GM19238 (cell line): ENCODE data around the gene DGKG.

Experiments used
- DNase-seq: peaks from one replicate; pipeline ENCODE4 v3.0.0; 2011; ENCODE audit warnings: low spot score; ENCODE audit not compliant: insufficient read length

Gene DGKG

DNA sequence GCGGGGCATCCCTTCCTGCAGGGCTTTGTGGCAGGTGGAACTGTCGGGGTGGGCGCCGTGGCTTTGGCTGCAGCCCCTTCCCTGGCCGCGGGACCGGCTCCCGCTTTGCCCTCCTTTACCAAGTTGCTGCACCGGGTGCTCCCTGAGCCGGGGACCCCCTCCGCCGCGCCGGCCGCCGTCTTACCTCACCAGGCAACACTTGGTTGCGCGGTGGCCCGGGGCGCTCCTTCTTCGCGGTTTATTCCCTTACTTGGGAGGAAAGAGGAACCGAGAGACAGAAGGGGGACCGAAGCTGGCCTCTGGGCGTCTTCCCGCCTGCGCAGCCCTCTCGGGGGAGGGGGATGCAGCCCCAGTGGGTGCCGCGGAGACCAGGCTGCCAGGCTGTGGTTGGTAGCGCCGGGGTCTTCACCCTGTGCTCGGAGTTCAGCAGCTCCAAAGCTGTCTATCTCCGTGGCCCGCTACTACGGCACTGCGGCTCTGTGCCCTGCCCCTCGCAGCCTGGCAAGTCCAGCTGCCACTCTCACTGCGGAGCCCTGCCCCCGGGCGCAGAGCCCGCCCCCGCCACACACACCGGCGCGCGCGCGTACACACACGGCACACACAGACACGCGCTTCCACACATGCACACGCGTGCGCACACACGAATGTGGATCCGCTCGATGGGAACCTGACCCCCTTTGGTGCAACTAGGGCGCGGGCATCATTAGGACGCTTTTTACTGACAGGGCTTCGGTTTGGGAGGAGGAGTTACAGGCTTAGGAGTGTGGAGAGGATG, at the start of gene DGKG:
DGKG (minus strand) TSS at position 473 of the 775 bp plus-strand sequence. CDS start 41,775 bp downstream, outside the sequence.
- DNase-seq, result peak; percentile 41

DNA sequence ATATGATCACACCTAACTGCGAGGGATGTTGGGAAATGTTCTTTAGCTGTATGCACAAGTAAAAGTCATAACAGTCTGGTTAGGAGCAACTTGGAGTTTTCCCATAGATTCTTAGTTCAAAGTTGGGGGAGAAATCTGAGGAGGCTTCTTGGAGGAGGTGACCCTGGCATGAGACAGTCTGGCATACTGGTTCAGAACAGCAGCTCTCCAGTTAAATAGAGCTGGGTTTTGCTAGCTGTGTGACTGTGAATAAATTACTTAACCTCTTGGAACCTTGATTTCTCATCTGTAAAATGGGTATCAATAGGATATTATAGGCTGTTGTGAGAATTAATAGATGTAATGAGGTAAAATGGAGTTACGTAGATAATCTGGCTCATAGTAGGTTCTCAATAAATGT, 49.1 kb upstream of the DGKG start:
- no peak for DNase-seq

DNA sequence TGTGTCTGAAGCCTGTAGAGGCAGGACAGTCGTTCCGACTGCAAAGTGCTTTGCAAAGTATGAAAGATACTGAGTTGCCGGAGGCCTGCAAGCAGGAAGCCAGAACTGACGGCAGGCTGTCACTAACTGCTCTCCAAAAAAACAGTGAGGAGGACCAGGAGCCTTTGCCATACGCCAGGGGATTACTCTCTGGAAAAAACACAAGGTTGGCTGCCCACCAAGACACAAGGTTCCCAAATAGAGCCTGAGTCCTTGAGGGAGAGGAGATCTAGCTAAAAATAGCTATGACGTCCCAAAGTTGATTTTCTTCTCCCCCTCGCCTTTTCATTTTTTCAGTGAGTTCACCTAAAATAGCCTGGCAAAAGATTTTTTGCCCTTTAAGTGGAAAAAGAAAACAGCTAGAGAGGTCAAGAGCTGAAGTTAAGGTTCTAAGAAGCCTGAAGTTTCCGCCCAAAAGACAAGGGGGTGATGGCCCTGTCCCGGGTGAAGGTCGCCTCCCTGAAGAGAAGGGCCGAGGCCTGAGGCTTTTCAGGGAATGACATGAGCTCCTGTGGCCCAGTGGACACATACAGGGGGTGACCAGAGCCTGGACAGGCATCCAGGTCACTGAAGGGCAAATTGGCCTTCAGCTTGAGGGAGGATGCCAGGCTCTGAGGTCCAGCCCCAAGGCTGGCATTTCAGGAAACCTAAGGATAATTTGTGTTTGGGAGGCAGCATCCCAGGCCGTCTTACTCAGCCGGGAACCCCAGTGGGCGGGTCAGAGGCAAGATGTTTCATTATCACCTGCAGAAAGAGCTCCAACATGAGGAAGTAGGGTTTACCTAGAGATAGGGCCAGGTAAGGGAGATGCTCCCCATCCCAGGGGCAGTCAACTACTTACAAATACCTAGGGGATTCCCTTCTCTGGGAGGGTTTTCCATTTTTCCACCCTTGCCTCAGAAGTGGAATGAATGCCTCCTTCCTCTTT, 44.9 kb upstream of the DGKG start:
- no peak for DNase-seq

DNA sequence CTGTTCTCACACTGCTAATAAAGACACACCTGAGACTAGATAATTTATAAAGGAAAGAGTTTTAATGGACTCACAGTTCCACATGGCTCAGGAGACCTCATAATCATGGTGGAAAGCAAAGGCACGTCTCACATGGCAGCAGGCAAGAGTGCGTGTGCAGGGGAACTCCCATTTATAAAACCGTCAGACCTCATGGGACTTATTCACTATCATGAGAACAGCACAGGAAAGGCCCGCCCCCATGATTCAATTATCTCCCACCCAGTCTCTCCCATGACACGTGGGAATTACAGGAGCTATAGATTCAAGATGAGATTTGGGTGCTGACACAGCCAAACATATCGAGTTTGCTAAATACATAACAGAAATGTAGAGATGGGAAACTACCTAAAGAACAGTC, 39.5 kb upstream of the DGKG start:
- DNase-seq, result no peak

DNA sequence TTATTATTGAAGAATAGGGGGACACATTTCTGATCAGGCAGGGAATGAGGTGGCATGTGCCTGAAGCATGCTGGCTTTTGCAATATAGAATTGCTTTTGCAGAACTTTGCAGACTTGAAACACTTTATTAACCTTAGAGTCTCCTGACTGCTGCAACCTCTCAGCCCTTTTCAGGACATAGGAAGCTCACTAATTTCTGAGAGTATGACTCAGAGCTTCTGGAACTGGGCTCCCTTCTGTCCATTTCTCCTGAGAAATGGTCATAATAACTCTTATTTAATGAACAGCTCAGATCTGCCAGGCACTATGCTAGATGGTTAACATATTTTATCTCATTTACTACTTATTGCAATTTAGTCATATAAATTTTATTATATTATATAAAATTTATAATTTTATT, 38.6 kb upstream of the DGKG start:
- no peak for DNase-seq

DNA sequence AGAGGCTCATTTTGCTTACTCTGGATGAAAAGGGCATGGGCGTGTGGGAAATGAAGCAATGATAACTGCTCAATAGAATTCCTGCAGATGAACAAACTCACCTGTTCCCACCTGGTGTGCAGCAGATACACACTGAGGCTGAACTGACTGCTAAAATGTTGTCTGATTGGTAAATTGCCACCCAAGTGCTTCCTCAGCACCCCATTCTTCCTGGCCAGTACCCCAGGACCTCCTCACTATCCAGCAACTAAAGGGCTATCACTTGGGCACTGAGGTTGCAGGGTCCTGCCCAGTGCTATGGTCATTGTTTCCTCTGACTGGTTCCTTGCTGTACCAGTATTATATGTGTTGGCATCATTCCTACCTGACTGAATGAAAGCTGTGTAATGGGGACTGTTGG, 38.0 kb upstream of the DGKG start:
- no peak for DNase-seq

DNA sequence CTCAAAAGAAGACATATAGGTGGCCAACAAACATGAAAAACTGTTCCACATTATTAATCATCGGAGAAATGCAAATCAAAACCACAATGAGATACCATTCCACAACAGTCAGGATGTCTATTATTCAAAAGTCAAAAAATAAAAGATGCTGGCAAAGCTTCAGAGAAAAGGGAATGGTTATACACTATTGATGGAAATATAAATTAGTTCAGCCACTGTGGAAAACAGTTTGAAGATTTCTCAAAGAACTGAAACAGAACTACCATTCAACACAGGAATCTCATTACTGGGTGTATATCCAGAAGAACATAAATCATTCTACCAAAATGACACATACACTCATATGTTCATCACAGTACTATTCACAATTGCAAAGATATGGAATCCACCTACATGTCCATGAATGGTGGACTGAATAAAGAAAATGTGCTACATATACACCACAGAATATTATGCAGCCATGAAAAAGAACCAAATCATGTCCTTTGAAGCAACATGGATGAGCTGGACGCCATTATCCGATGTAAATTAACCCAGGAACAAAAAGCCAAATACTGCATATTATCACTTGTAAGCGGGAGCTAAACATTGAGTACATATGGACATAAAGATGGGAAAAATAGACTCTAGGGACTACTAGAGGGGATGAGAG, 32.7 kb upstream of the DGKG start:
- no peak for DNase-seq

DNA sequence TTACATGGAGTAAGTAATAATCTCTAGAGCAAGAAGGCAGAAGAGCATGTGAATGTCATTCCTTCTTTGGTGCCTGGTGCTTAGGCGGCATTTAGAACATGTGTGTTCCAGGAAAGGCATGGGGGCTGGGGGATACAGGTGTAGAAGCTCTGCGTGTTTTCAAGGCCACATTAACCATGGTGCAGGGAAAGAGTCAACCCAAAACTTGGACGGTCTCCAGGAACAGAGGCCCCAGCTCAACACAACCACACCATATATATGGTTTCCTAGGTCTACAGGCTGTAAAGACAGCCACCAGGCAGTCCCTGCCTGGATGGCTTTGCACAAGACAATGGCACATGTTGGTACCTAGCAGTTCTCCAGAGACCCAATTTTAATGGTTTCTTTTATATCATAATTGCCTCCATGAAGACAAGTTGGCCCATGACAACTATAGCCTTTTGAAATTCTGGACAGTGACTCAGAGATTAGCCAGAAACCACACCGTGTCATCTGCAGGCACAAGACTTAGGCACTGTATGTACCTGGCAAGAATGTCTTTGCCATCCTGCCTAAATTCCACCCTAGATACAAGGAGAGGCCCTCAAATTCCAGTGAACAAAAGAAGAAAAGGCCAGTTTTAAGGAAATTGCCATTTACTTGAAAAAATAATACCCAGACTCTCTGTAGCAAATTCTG, 25.0 kb upstream of the DGKG start:
- DNase-seq, result no peak

DNA sequence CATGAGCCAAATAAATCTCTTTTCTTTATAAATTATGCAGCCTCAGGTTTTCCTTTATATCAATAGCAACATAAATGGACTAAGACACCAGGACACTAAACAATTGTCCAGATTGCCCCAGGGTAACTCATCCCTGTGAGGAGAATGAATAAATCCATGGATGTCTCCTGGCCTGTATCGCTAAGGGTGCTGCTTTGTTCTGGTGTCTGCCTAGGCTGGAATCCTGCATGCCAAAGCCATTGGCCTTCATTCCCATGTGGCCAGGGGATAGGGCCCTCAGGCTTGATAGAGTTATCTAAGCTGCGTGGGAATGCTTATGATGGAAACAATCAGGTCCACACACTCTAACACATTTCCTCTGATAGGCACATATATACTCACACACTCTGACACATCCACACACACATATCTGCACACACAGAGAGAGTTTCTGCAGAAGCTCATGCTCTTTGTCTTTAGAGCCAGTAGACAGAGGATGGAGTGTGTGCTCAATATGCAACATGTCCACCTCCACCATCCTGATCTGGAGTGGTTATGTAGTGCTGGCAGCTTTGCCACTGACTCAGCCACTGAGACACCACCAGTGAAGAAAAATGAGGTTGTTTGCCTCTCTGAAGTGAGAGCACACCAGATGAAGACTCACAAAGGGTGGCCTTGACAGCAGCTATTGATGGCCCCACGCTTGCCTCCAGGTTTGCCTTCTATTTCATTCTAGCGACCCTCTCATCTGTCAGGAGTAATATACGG, 24.0 kb upstream of the DGKG start:
- DNase-seq, result no peak

DNA sequence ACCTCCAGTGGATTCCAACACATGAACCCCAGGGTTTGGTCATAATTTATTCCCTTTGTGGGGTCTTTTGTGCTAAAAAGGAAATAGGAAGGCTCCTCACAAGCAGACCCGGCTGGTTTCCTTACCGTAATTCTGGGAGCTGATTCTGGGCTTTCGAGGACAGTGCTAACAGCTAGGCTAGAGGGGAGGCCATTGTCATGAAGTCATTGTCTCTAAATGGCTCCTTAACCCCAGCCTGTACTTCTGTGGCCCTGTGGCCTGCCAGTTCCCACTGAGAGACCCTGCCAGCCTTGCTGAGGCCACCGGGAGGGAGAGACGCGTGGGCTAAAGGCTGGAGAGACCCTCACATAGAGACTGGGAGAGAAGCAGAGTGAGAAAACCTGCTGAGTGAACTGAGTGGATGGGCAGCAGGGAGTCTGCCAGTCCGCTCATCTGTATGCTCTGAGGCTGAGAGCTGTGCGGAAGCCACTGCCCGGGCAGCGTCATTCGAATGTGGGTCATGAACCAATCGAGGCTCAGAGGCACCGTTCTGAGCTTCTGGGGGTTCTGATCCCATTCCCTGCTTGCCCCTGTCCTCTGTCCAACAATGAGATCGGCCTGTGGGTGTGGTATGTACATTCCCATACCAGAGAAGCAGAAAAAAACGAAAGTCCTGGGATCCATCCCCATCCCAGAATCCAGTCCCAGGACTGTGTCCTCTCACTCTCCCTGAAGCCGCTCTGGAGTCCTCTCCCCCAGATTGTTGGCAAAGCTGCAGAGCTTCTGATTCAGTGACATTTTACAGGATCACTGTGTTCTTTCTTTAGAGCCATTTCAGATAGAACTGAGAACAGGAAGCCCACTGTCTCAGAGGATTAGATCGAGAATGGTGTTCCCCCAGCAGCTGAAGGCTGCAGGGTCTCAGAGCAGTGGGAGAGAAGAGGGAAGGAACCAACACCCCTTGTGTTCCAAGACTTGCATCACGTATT, 21.3 kb upstream of the DGKG start:
- no peak for DNase-seq

DNA sequence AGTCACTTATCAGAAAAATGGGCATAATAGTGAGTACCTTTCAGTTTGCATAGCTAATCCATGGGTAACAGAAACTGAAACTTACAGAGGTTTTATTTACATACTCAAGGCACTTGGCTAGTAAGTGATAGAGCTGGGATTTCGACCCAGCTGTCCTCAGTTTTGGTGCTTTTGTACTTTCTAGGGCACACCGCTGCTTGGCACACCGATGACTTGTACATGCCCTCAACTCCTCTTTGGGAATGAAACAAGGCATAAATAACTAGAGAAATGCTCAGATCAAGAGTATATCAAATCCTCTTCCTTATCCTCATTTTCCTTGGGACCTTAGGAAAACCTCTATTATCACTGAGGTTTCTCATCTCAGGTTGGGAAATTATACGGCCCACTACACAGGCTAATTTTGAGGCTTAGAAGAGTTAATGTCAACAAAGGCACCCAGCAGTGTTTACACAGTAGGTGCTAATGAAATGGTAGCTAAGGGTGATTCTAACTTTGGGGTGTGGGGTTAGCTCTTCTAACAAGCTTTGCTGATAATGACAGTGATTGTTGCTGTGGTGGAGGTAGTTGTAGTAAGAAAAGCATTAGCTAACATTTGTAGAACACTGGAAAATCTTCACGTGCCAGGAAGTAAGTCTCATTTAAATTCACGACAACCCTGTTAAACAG, 20.3 kb upstream of the DGKG start:
- no peak for DNase-seq

DNA sequence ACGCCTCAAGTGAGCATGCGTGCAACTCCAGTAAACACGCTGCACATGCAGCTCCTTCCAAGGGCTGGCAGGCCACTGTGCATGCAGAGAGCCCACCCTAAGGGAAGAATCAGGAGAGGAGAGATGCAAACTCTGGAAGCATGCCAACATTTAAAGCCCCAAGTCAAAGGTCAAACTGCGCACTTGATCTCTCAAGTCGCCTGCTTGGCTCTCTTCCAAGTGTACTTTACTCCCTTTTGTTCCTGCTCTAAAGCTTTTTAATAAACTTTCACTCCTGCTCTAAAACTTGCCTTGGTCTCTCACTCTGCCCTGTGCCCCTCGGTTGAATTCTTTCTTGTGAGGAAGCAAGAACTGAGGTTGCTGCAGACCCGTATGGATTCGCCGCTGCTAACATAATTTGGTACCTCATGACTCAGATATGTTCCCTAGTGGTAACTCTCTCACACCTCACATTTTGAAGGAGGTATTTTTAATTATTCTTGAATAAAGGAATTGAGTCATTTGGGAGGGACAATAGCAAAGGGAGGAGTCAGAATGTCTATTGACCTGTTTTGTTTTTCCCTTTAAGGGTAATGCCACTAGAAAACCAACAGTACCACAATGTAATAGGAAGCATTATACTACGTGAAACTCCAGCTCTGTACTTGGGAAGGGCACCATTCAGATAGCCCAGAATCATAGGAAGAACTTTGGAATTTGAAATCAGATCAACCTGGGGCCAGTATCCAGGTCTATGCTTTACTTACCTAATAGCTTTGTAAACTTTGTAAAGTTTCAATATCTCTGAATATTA, 19.6 kb upstream of the DGKG start:
- no peak for DNase-seq

DNA sequence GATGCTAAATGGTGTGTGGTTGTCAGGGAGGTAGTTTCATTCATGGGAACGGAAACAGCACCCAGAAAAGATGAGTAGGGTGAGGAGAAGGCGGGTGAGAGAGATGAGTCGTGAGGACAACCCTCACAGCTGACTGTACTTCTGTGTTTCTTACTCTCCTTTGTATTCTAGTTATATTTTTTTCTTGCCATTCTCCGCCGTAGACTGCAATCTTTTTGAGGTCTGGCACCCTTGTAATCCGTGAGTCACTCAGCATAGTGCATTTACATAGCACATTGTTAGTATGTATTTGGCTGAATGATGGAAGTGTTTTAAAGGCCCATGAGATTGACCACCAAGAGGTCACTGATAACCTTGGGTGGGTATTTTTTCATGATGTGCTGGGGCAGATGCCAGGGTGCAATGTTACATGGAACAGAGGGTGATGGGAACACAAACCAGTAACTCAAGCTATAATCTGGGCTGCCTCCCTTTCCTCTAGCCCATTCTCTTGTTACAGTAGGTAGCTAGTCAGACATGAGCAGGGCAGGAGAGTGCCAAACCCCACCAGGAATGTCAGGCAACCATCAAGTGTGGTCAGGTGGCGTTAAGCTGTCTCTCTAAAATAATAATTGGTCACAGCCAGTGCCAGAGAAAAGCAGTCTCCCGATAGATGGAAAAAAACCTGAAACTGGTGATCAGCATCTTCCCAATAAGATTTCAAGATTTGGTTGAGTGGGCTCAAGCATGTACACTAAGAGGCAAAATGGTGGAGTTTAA, 18.8 kb upstream of the DGKG start:
- DNase-seq, result no peak

DNA sequence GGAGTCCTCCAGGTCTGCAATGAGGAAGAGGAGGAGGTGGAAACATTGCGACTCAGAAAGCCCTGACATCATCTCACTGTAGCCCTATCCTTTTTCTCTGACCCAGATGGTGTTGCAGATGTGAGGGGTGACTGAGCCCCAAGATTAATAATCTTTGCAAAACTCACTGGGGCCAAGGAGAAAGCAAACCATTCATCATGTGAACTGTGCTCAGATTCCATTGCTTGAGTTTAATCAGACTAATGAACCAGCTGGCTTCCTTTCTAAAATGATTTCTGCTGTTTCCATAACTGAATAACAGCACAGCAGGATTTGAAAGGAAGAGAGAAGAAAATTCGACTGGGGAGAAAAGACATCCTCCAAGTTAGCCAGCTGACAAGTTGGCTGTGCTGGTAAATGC, 13.4 kb upstream of the DGKG start:
- DNase-seq, result no peak

DNA sequence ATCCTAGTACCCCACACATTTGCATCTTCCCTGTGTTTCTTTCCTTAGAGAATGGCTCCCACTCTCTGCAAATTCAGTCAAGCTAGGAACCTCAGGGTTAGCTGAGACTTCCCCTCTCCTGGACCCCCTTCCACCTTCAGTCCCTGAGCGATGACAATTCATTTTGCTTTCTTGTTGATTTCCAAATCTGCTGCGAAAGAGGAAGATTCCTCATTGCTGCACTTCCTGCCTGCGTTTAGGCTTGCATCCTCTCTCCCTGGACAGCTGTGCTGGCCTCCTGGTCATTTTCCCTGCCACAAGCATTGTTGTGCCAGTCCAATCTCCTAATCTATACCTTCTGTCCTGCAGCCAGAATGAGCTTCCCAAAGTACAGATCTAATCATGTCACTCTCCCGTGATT, 12.3 kb upstream of the DGKG start:
- no peak for DNase-seq

DNA sequence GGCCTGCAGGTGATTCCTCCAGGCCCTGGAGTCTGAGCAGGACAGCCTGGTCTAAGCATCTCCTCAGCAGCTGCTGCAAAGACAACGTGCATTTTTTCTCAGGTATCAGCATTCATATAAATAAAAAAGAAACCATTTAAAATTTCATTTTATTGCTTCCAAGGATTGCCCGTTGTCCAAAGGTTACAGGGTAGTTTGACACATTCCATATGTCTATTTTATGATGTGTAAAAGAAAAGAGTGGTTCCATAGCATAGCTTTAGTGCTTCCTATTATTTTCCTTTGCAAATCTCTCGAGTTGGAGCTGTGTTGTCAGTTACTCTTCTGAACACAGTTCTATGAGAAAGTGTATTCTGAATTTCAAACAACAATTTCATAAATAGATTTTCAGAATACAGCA, 7.2 kb upstream of the DGKG start:
- DNase-seq, result no peak

DNA sequence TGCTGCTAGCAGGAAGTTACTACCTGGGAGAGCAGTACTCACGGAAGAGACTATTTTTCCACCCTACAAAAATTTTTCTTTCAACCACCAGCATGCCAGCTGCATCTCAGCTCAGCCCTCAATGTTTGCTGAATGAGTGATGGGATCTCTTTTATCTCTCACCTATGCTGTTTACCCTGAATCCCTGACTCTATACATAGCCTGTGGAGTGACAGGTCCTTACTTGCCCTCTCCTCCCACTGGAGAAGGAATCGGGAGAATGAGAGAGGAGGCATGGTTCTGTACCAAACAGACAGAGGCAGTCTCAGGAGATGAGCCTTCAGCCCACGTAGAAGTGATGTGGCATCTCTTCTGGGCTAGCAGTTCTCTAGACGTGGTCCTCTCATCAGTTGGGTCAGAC, 6.7 kb upstream of the DGKG start:
- DNase-seq, result no peak
